Measurements from ENCODE around the gene USP36. TPM values are rescaled to one million over a fixed set of nuclear protein-coding genes. Genes with fewer than 3 reads are reported as not detected.
A peak's percentile ranks its signal among the peaks of the same experiment; 100 is the strongest.

USP36 gene
- total RNA-seq, 1 donor from 2014 or later: 126 TPM

DNA sequence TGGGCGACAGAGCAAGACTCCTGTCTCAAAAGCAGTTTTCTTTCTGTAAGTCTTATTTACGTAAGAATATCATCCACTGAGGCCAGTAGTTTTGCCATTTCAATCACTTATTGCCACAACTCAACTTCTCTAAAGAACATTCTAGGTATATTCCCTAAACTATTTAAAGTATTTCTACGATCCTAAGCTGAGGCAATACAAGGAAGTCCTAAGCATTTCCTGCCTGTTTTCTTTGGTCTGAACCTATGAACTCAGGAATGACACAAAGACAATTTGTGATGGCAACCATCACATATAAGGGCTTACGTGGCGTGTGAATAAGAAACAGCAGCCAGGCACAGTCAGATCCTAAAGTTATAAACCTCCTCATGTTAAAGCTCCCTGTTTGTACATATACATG lies 14.2 kb downstream of the USP36 start:
- no peak overlapping the region for H3K4me3 Mint-ChIP-seq
- no peaks in the 10 kb centered on the region for H3K9me3 Mint-ChIP-seq
- H3K27ac Mint-ChIP-seq: no peak overlapping the region
- peaks cover 23% of the 10 kb centered on the region for H3K4me1 Mint-ChIP-seq (ENCODE audit: low read depth)
- H3K36me3 Mint-ChIP-seq (ENCODE audit: low read depth): peaks cover 72% of the 10 kb centered on the region
- DNase-seq (ENCODE audit: low spot score): no peak
- intact Hi-C loops (cut with micrococcal nuclease): no loop called here
- no peaks in the 10 kb centered on the region for H3K27me3 Mint-ChIP-seq (ENCODE audit: insufficient read depth)

DNA sequence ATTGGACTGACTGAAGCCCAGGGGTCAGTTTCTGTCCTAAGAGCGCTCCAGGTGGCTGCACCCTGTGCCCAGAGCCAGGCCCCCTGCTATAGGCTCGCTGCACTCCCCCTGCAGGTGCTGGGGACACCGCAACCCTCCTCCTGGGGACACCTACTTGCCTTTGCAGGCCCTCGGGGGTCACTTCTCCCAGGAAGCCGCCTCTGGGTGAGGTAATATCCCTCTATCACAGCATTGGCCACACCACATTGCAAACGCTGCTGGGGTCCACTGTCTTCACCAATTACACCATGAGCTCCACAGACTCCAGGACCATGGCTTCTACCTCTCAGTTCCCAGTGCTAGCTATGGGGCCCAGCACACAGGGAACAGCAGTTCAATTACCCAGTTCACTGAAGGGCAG lies 14.9 kb downstream of the USP36 start:
- Mint-ChIP-seq H3K9me3 (no peaks in the 10 kb centered on the region), H3K36me3 (ENCODE audit: low read depth) (peaks cover 73% of the 10 kb centered on the region), H3K4me1 (ENCODE audit: low read depth) (peaks cover 28% of the 10 kb centered on the region), H3K27me3 (ENCODE audit: insufficient read depth) (no peaks in the 10 kb centered on the region), H3K4me3 (no peak overlapping the region), H3K27ac (peak overlapping the region; percentile 18)
- DNase-seq (ENCODE audit: low spot score): no peak
- intact Hi-C loops (cut with micrococcal nuclease): no loop called here

- no peak for DNase-seq (ENCODE audit: low spot score)
- Mint-ChIP-seq H3K36me3 (ENCODE audit: low read depth) (peaks cover 76% of the 10 kb centered on the region), H3K27ac (peak overlapping the region; percentile 11), H3K27me3 (ENCODE audit: insufficient read depth) (no peaks in the 10 kb centered on the region), H3K4me1 (ENCODE audit: low read depth) (peaks cover 42% of the 10 kb centered on the region), H3K9me3 (no peaks in the 10 kb centered on the region), H3K4me3 (no peak overlapping the region)
- intact Hi-C loops (cut with micrococcal nuclease): no loop called here
These were observed 16.4 kb downstream of the USP36 start for GRCh38 chr17:78824240-78824639.

GRCh38 chr17:78823282-78824046 lies 17.1 kb downstream of the USP36 start:
- intact Hi-C loops (cut with micrococcal nuclease): no loop called here
- H3K27ac Mint-ChIP-seq: peak overlapping the region; percentile 11
- no peaks in the 10 kb centered on the region for H3K9me3 Mint-ChIP-seq
- DNase-seq (ENCODE audit: low spot score): no peak
- peaks cover 77% of the 10 kb centered on the region for H3K36me3 Mint-ChIP-seq (ENCODE audit: low read depth)
- H3K27me3 Mint-ChIP-seq (ENCODE audit: insufficient read depth): no peaks in the 10 kb centered on the region
- no peak overlapping the region for H3K4me3 Mint-ChIP-seq
- H3K4me1 Mint-ChIP-seq (ENCODE audit: low read depth): peaks cover 49% of the 10 kb centered on the region

DNA sequence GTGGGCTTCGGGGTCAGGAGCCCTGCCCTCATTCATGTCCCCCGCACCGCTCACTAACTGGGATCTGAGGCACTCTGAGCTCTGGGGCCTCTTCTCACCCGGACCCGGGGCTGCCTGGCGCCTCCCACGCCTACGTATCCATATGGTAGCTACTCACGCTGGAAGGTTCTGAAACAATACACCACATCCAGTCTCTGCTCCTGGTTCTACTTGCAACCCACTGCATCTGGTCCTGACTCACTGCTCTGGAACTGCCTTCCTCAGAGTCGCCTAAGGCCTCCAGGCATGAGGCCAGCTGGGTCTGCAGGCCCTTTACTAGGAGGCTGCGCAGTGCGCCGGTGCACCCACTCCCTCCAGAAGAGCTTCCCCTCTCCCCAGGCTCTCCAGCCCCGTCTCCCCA lies 18.1 kb downstream of the USP36 start:
- no peak for DNase-seq (ENCODE audit: low spot score)
- H3K4me3 Mint-ChIP-seq: no peak overlapping the region
- peak overlapping the region; percentile 11 for H3K27ac Mint-ChIP-seq
- peaks cover 52% of the 10 kb centered on the region for H3K4me1 Mint-ChIP-seq (ENCODE audit: low read depth)
- H3K36me3 Mint-ChIP-seq (ENCODE audit: low read depth): peaks cover 72% of the 10 kb centered on the region
- H3K27me3 Mint-ChIP-seq (ENCODE audit: insufficient read depth): no peaks in the 10 kb centered on the region
- no peaks in the 10 kb centered on the region for H3K9me3 Mint-ChIP-seq
- intact Hi-C loops (cut with micrococcal nuclease): no loop called here

GRCh38 chr17:78821961-78822360 lies 18.7 kb downstream of the USP36 start:
- no peak for DNase-seq (ENCODE audit: low spot score)
- Mint-ChIP-seq H3K4me3 (no peak overlapping the region), H3K27ac (no peak overlapping the region), H3K4me1 (ENCODE audit: low read depth) (peaks cover 58% of the 10 kb centered on the region), H3K27me3 (ENCODE audit: insufficient read depth) (no peaks in the 10 kb centered on the region), H3K36me3 (ENCODE audit: low read depth) (peaks cover 76% of the 10 kb centered on the region), H3K9me3 (no peaks in the 10 kb centered on the region)
- intact Hi-C loops (cut with micrococcal nuclease): no loop called here

DNA sequence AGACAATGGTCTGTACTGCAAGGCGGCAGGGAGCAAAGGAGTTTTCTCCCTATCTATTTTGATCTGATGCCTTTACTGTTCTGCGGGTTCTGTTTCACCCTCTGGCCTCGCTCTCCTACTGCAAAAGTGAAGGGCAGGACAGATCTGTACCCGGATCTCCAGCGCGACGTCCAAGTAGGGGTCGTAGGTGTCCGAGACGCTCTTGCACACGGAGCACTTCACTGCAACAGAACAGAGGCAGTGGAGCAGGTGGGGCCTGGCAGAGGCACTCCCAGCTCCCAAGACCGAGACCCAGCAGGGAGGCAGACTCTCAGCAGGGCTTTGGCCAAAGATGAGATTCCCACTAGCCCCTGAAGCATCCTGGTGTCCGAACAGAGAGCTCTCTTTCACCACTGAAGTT lies 19.8 kb downstream of the USP36 start:
- H3K4me1 Mint-ChIP-seq (ENCODE audit: low read depth): peaks cover 62% of the 10 kb centered on the region
- no peaks in the 10 kb centered on the region for H3K27me3 Mint-ChIP-seq (ENCODE audit: insufficient read depth)
- no peak overlapping the region for H3K27ac Mint-ChIP-seq
- H3K9me3 Mint-ChIP-seq: no peaks in the 10 kb centered on the region
- DNase-seq (ENCODE audit: low spot score): no peak
- peaks cover 75% of the 10 kb centered on the region for H3K36me3 Mint-ChIP-seq (ENCODE audit: low read depth)
- intact Hi-C loops (cut with micrococcal nuclease): no loop called here
- H3K4me3 Mint-ChIP-seq: no peak overlapping the region

DNA sequence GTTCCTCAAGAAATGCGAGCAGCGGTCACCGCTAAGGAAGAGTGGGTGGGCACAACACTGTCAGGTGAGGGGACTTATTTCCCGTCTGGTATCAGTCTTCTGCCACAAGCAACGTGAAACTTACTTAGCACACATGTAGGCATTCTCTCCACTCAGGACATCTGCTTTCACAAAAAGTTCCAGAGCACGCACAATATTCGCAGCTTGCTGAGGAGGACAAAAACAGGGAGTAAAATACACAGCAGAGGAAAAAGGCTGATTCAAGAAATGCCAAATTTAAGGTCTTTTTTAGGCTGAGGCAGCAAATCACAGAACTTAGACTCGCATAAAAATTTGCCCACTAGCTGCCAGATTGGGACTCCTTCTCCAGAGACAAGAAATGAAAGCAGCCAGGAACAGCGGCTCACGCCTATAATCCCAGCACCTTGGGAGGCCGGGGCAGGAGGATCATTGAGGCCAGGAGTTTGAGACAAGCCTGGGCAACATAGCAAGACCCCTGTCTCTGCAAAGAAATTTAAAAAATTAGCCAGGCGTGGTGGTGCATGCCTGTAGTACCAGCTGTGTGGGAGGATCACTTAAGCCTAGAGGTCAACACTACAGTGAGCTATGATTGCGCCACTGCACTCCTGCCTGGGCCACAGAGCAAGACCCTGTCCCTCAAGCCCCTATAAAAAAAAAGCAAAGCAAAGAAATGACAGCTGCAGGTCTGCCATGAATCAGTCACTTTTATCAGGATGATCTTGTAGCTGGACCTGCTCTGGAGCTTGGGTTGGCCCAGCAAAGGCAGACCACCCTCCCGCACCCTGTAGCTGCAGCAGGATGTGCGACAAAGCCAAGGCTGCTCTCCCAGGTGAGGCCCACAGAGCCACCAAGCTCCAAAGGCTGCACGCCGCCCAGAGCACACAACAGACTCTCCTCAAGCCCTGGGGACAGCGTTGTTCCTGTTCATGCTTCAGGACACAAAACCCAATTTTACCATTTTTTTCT lies 20.5 kb downstream of the USP36 start:
- H3K27ac Mint-ChIP-seq: peak overlapping the region; percentile 91
- H3K4me1 Mint-ChIP-seq (ENCODE audit: low read depth): peaks cover 61% of the 10 kb centered on the region
- H3K4me3 Mint-ChIP-seq: peak overlapping the region; percentile 74
- peaks cover 76% of the 10 kb centered on the region for H3K36me3 Mint-ChIP-seq (ENCODE audit: low read depth)
- intact Hi-C loops (cut with micrococcal nuclease): loop anchor here (2.0 kb wide), 1 partner anchor 111 kb away; no protein-coding TSS in a partner anchor
- H3K9me3 Mint-ChIP-seq: no peaks in the 10 kb centered on the region
- no peaks in the 10 kb centered on the region for H3K27me3 Mint-ChIP-seq (ENCODE audit: insufficient read depth)
- no peak for DNase-seq (ENCODE audit: low spot score)

GRCh38 chr17:78819402-78819801 lies 21.2 kb downstream of the USP36 start:
- no peaks in the 10 kb centered on the region for H3K9me3 Mint-ChIP-seq
- H3K27me3 Mint-ChIP-seq (ENCODE audit: insufficient read depth): no peaks in the 10 kb centered on the region
- H3K27ac Mint-ChIP-seq: peak overlapping the region; percentile 91
- peak overlapping the region; percentile 74 for H3K4me3 Mint-ChIP-seq
- H3K4me1 Mint-ChIP-seq (ENCODE audit: low read depth): peaks cover 56% of the 10 kb centered on the region
- intact Hi-C loops (cut with micrococcal nuclease): loop anchor here (2.0 kb wide), 1 partner anchor 111 kb away; no protein-coding TSS in a partner anchor
- peaks cover 72% of the 10 kb centered on the region for H3K36me3 Mint-ChIP-seq (ENCODE audit: low read depth)
- no peak for DNase-seq (ENCODE audit: low spot score)

DNA sequence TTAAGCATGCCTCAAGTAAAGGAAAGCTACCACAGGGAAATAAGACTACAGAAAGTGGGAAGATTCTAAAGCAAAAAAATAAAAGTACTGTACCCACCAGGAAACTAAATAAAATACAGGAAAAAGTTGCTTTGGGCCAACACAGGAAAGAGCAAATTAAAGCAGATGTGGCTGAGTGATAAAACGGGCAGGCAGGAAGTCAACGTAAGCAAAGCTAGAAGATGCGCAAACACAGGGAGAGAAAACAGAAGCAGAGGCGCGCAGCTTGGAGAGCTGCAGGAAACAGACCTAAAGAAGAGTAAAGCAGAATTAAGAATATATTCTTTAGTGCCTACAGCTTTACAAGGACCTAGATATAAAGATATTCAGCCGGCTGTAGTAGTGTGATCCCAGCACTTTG lies 21.7 kb downstream of the USP36 start:
- peak; percentile 64 for DNase-seq (ENCODE audit: low spot score)
- Mint-ChIP-seq H3K27me3 (ENCODE audit: insufficient read depth) (no peaks in the 10 kb centered on the region), H3K4me1 (ENCODE audit: low read depth) (peaks cover 53% of the 10 kb centered on the region), H3K9me3 (no peaks in the 10 kb centered on the region), H3K36me3 (ENCODE audit: low read depth) (peaks cover 74% of the 10 kb centered on the region), H3K4me3 (peak overlapping the region; percentile 74), H3K27ac (peak overlapping the region; percentile 91)
- intact Hi-C loops (cut with micrococcal nuclease): loop anchor here (2.0 kb wide), 1 partner anchor 110 kb away; no protein-coding TSS in a partner anchor

- H3K27ac Mint-ChIP-seq: peak overlapping the region; percentile 91
- no peaks in the 10 kb centered on the region for H3K9me3 Mint-ChIP-seq
- intact Hi-C loops (cut with micrococcal nuclease): loop anchor here (2.0 kb wide), 1 partner anchor 109 kb away; no protein-coding TSS in a partner anchor
- peaks cover 55% of the 10 kb centered on the region for H3K4me1 Mint-ChIP-seq (ENCODE audit: low read depth)
- H3K27me3 Mint-ChIP-seq (ENCODE audit: insufficient read depth): no peaks in the 10 kb centered on the region
- H3K36me3 Mint-ChIP-seq (ENCODE audit: low read depth): peaks cover 73% of the 10 kb centered on the region
- DNase-seq (ENCODE audit: low spot score): no peak
- peak overlapping the region; percentile 74 for H3K4me3 Mint-ChIP-seq
These were observed 22.3 kb downstream of the USP36 start for GRCh38 chr17:78818152-78818846.

- H3K4me1 Mint-ChIP-seq (ENCODE audit: low read depth): peaks cover 63% of the 10 kb centered on the region
- peaks cover 73% of the 10 kb centered on the region for H3K36me3 Mint-ChIP-seq (ENCODE audit: low read depth)
- H3K9me3 Mint-ChIP-seq: no peaks in the 10 kb centered on the region
- peak; percentile 77 for DNase-seq (ENCODE audit: low spot score)
- peak overlapping the region; percentile 40 for H3K4me3 Mint-ChIP-seq
- intact Hi-C loops (cut with micrococcal nuclease): loop anchor here (1.0 to 2.0 kb wide), 4 partner anchors 12 to 69 kb away; partner anchors contain the start of genes CYTH1 and USP36
- peak overlapping the region; percentile 80 for H3K27ac Mint-ChIP-seq
- no peaks in the 10 kb centered on the region for H3K27me3 Mint-ChIP-seq (ENCODE audit: insufficient read depth)
These were observed 23.5 kb downstream of the USP36 start for GRCh38 chr17:78817123-78817522.

All from activated T-helper 1 cell treated with anti-CD3 and anti-CD28 coated beads, Interleukin-12 subunit alpha, Interleukin-12 subunit beta, Interleukin-2, Interleukin-4 antibody, amounts not matched to agents 30 ng/mL and 10 ng/mL and 1 ng/mL, durations not matched to agents 14 hours and 24 hours and 36 hours (primary cell).